Lower leg skin (tissue), 4 donors: ENCODE measurements around the gene SLC37A1. TPM values are rescaled to one million over a fixed set of nuclear protein-coding genes. Genes with fewer than 3 reads are reported as not detected.

Experiments
- DNase-seq, 2 donors: peaks; one replicate each; pipeline ENCODE4 v3.0.0-alpha.2; 2019; ENCODE audit warnings: low spot score in 2 of 2
- H3K4me3 ChIP-seq: fragments of 200-600 bp; sonication (generic); 2 replicates; pipeline ENCODE4 v1.5.1; 2017; ENCODE audit warnings: mild to moderate bottlenecking, low read depth; ENCODE audit not compliant: poor library complexity, severe bottlenecking
- POLR2A ChIP-seq, 2 donors: fragments of 450-650 bp; IDR thresholded peaks; one replicate each; pipeline ENCODE4 v1.6.1; 2016 to 2017; ENCODE audit warnings: antibody characterized with exemption in 2 of 2, mild to moderate bottlenecking in 1 of 2, moderate library complexity in 1 of 2
- WGBS, 2 donors: methylation state at CpG; one replicate each; pipeline ENCODE4 v1.1.5; 2018; 5-methylcytosine and 5-hydroxymethylcytosine counted together
- intact Hi-C: fragments of 100-400 bp; cut with DNase I; formaldehyde crosslinking; loops from one replicate; pipeline ENCODE4 v1.15.0; 2023; ENCODE audit warnings: low total_unique reads
- total RNA-seq, 4 donors: library from RNA; depleted of rRNA; stranded (reverse); fragments of >200 nt; gene quantifications; one replicate each; pipeline ENCODE4 v1.1.0, GENCODE V29; 2016
- TF ChIP-seq, protein P1 (sequence below), 3 donors: fragments of 450-650 bp; IDR thresholded peaks; one replicate each; pipeline ENCODE4 v1.5.1; 2016; ENCODE audit warnings: antibody characterized with exemption in 3 of 3, mild to moderate bottlenecking in 3 of 3, moderate library complexity in 2 of 3

Gene SLC37A1
- total RNA-seq, 4 donors from 2014 or later, result 7.4 to 19.2 (median 16.9) TPM

DNA sequence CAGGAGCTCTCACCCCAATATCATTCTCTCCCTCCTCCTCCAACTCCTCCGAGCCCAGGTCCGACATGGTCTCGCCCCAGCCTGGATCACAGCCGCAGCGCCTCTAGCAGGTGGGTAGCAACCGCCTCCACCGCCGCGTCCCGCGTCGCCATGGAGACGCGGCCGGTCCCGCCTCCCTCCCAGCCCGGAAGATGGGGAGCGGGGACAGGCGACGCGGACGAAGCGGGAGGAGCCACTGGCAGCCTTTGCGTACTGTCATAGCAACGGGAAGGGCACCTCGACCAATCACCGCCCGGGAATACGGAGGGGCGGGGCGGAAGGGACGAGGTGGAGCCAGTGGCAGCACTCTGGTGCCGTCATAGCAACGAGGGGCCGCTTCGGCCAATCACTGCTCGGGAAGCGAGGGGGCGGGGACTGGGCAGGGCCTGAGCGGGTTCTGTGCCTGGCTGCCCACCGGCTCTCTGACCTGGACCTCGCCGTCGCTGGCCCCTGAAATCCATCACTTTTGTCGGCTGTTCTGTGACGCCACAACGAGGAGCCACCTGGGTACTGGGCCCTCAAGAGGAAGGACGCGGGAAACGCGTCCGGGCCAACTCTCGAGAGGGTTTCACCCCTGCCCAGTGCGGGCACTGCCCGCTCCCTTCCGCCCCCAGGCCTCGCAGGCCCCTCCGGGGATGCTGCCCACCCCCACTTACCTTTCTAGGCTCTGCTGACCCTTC, 17.4 kb upstream of the SLC37A1 start, which contains the start of gene RSPH1:
TSS of gene RSPH1 (minus strand) at position 105 of the 719 bp plus-strand sequence. CDS start at position 67, 38 bp downstream.
- 0% methylated on average over 48 to 52 of the region's 58 CpGs for WGBS, 2 donors
- peak; percentile 99 to 100 for DNase-seq

DNA sequence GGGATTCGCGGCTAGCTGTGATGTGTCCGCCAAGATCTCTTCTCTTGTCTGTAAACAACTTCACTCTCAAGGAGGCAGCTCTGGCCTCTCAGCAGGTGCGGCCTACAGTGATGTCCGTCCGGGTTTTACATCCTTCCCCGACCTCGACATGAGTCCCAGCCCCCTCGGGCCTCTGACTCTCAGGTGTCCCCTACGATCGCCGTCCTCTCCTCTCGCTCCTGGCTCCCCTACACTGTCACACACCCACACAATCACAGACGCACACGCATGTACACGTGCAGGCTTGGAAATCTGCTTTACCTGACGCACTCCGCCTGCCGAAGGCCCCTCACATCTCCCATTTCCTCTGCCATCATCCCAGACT, 16.8 kb upstream of the SLC37A1 start:
- 13 to 14% methylated on average over 19 of the region's 19 CpGs for WGBS, 2 donors
- DNase-seq, result peak in 1 of 2 donors; percentile 85
- intact Hi-C loops, result no loop called here
- TF ChIP-seq, protein P1, sequence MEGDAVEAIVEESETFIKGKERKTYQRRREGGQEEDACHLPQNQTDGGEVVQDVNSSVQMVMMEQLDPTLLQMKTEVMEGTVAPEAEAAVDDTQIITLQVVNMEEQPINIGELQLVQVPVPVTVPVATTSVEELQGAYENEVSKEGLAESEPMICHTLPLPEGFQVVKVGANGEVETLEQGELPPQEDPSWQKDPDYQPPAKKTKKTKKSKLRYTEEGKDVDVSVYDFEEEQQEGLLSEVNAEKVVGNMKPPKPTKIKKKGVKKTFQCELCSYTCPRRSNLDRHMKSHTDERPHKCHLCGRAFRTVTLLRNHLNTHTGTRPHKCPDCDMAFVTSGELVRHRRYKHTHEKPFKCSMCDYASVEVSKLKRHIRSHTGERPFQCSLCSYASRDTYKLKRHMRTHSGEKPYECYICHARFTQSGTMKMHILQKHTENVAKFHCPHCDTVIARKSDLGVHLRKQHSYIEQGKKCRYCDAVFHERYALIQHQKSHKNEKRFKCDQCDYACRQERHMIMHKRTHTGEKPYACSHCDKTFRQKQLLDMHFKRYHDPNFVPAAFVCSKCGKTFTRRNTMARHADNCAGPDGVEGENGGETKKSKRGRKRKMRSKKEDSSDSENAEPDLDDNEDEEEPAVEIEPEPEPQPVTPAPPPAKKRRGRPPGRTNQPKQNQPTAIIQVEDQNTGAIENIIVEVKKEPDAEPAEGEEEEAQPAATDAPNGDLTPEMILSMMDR (IDR thresholded peaks at IDR 0.05), result no peak
- no peak for TF ChIP-seq POLR2A (IDR thresholded peaks at IDR 0.05)
- peak overlapping the region; percentile 54 for H3K4me3 ChIP-seq

More for the DNA sequence above, 17.4 kb upstream of the SLC37A1 start, which contains the start of gene RSPH1:
- H3K4me3 ChIP-seq, result peak within 1 kb of the TSS; percentile 54
- TF ChIP-seq, protein P1 (IDR thresholded peaks at IDR 0.05), result no peak
- peak in 1 of 2 donors; percentile 32 for TF ChIP-seq POLR2A (IDR thresholded peaks at IDR 0.05)
- intact Hi-C loops, result no loop called here

- 67 to 68% methylated on average over 5 of the region's 5 CpGs for WGBS, 2 donors
- no peak for TF ChIP-seq POLR2A (IDR thresholded peaks at IDR 0.05)
- TF ChIP-seq, protein P1 (IDR thresholded peaks at IDR 0.05), result no peak
- H3K4me3 ChIP-seq, result no peak overlapping the region
- no peak for DNase-seq
- intact Hi-C loops, result no loop called here
Observed at GRCh38 chr21:42498012-42498411, 15.6 kb upstream of the SLC37A1 start.

GRCh38 chr21:42499444-42500112, 14.1 kb upstream of the SLC37A1 start:
- intact Hi-C loops, result no loop called here
- no peak overlapping the region for H3K4me3 ChIP-seq
- 76 to 88% methylated on average over 15 of the region's 15 CpGs for WGBS, 2 donors

GRCh38 chr21:42500225-42500624, 13.4 kb upstream of the SLC37A1 start:
- TF ChIP-seq POLR2A (IDR thresholded peaks at IDR 0.05), result no peak
- TF ChIP-seq, protein P1 (IDR thresholded peaks at IDR 0.05), result no peak
- H3K4me3 ChIP-seq, result no peak overlapping the region
- DNase-seq, result no peak
- intact Hi-C loops, result no loop called here
- 78 to 79% methylated on average over 4 of the region's 4 CpGs for WGBS, 2 donors

More at GRCh38 chr21:42499444-42500112, 14.1 kb upstream of the SLC37A1 start:
- no peak for DNase-seq
- no peak for TF ChIP-seq POLR2A (IDR thresholded peaks at IDR 0.05)
- TF ChIP-seq, protein P1 (IDR thresholded peaks at IDR 0.05), result no peak
